ENCODE measurements around the gene LHX1. TPM values are rescaled to one million over a fixed set of nuclear protein-coding genes. Genes with fewer than 3 reads are reported as not detected.

Gene LHX1
- total RNA-seq, 1 donor: not detected

- H3K9me3 ChIP-seq (ENCODE audit: low read depth, low read length): no peaks in the 10 kb centered on the region
- H3K4me1 ChIP-seq (ENCODE audit: insufficient read depth, low read length): no peaks in the 10 kb centered on the region
- no peaks in the 10 kb centered on the region for H3K79me2 ChIP-seq (ENCODE audit: insufficient read depth, low read length)
- TF ChIP-seq, protein P1, sequence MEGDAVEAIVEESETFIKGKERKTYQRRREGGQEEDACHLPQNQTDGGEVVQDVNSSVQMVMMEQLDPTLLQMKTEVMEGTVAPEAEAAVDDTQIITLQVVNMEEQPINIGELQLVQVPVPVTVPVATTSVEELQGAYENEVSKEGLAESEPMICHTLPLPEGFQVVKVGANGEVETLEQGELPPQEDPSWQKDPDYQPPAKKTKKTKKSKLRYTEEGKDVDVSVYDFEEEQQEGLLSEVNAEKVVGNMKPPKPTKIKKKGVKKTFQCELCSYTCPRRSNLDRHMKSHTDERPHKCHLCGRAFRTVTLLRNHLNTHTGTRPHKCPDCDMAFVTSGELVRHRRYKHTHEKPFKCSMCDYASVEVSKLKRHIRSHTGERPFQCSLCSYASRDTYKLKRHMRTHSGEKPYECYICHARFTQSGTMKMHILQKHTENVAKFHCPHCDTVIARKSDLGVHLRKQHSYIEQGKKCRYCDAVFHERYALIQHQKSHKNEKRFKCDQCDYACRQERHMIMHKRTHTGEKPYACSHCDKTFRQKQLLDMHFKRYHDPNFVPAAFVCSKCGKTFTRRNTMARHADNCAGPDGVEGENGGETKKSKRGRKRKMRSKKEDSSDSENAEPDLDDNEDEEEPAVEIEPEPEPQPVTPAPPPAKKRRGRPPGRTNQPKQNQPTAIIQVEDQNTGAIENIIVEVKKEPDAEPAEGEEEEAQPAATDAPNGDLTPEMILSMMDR (IDR thresholded peaks at IDR 0.05; ENCODE audit: extremely low read depth, low read depth, low read length): no peak
- DNase-seq (ENCODE audit: insufficient read length, low spot score, missing footprints): peak; percentile 85
- peaks cover 13% of the 10 kb centered on the region for H4K20me1 ChIP-seq (ENCODE audit: insufficient read depth, low read length)
- no peak overlapping the region for H3K4me3 ChIP-seq (ENCODE audit: insufficient read depth, low read length)
- no peaks in the 10 kb centered on the region for H3K36me3 ChIP-seq (ENCODE audit: insufficient read depth, low read length)
- no peak overlapping the region for H3K27ac ChIP-seq (ENCODE audit: low read depth, low read length)
- H3K27me3 ChIP-seq (ENCODE audit: insufficient read depth, low read length): peaks cover 99% of the 10 kb centered on the region
- no peak overlapping the region for H2AFZ ChIP-seq (ENCODE audit: low read length)
- no peak overlapping the region for H3K4me2 ChIP-seq (ENCODE audit: insufficient read depth, low read length)
Observed at GRCh38 chr17:36931096-36931696, 6.1 kb upstream of the LHX1 start.

- peaks cover 99% of the 10 kb centered on the region for H3K27me3 ChIP-seq (ENCODE audit: insufficient read depth, low read length)
- no peaks in the 10 kb centered on the region for H3K36me3 ChIP-seq (ENCODE audit: insufficient read depth, low read length)
- no peaks in the 10 kb centered on the region for H3K9me3 ChIP-seq (ENCODE audit: low read depth, low read length)
- no peak overlapping the region for H2AFZ ChIP-seq (ENCODE audit: low read length)
- DNase-seq (ENCODE audit: insufficient read length, low spot score, missing footprints): peak; percentile 59
- H3K4me3 ChIP-seq (ENCODE audit: insufficient read depth, low read length): no peak overlapping the region
- no peaks in the 10 kb centered on the region for H3K79me2 ChIP-seq (ENCODE audit: insufficient read depth, low read length)
- peaks cover 14% of the 10 kb centered on the region for H4K20me1 ChIP-seq (ENCODE audit: insufficient read depth, low read length)
- peak overlapping the region; percentile 36 for H3K4me2 ChIP-seq (ENCODE audit: insufficient read depth, low read length)
- TF ChIP-seq, protein P1 (IDR thresholded peaks at IDR 0.05; ENCODE audit: extremely low read depth, low read depth, low read length): no peak
- no peaks in the 10 kb centered on the region for H3K4me1 ChIP-seq (ENCODE audit: insufficient read depth, low read length)
- H3K27ac ChIP-seq (ENCODE audit: low read depth, low read length): no peak overlapping the region
Observed at GRCh38 chr17:36931697-36932382, 5.4 kb upstream of the LHX1 start.

DNA sequence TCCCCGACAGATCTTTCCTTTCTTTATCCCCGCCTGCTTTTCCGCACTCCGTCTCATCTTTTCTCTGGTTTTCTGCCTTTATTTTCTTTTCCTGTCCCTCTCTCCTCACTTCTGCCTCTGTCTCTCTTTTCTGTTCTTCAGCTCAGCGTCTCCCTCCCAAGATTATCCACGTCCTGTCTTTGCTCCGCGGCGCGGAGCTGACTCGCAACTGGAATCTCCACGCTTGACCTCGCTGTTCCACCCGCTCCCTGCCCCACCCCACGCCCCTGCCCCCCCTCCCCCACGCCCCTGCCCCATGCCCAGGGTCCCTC is 4.9 kb upstream of the LHX1 start:
- Histone ChIP-seq H3K27ac (ENCODE audit: low read depth, low read length) (no peak overlapping the region), H3K79me2 (ENCODE audit: insufficient read depth, low read length) (no peaks in the 10 kb centered on the region), H3K9me3 (ENCODE audit: low read depth, low read length) (no peaks in the 10 kb centered on the region), H3K4me1 (ENCODE audit: insufficient read depth, low read length) (no peaks in the 10 kb centered on the region), H3K4me2 (ENCODE audit: insufficient read depth, low read length) (peak overlapping the region; percentile 36), H3K27me3 (ENCODE audit: insufficient read depth, low read length) (peaks cover 99% of the 10 kb centered on the region), H2AFZ (ENCODE audit: low read length) (no peak overlapping the region), H3K4me3 (ENCODE audit: insufficient read depth, low read length) (no peak overlapping the region), H4K20me1 (ENCODE audit: insufficient read depth, low read length) (peaks cover 14% of the 10 kb centered on the region), H3K36me3 (ENCODE audit: insufficient read depth, low read length) (no peaks in the 10 kb centered on the region)
- DNase-seq (ENCODE audit: insufficient read length, low spot score, missing footprints): peak; percentile 76
- TF ChIP-seq, protein P1 (IDR thresholded peaks at IDR 0.05; ENCODE audit: extremely low read depth, low read depth, low read length): no peak

GRCh38 chr17:36932694-36933511 is 4.4 kb upstream of the LHX1 start:
- peak; percentile 80 for DNase-seq (ENCODE audit: insufficient read length, low spot score, missing footprints)
- Histone ChIP-seq H4K20me1 (ENCODE audit: insufficient read depth, low read length) (peaks cover 14% of the 10 kb centered on the region), H3K36me3 (ENCODE audit: insufficient read depth, low read length) (no peaks in the 10 kb centered on the region), H3K27me3 (ENCODE audit: insufficient read depth, low read length) (peaks cover 99% of the 10 kb centered on the region), H2AFZ (ENCODE audit: low read length) (no peak overlapping the region), H3K27ac (ENCODE audit: low read depth, low read length) (no peak overlapping the region), H3K4me2 (ENCODE audit: insufficient read depth, low read length) (no peak overlapping the region), H3K4me3 (ENCODE audit: insufficient read depth, low read length) (no peak overlapping the region), H3K9me3 (ENCODE audit: low read depth, low read length) (no peaks in the 10 kb centered on the region), H3K79me2 (ENCODE audit: insufficient read depth, low read length) (no peaks in the 10 kb centered on the region), H3K4me1 (ENCODE audit: insufficient read depth, low read length) (no peaks in the 10 kb centered on the region)
- TF ChIP-seq, protein P1 (IDR thresholded peaks at IDR 0.05; ENCODE audit: extremely low read depth, low read depth, low read length): no peak

Measured in osteoblast (primary cell).